ENCODE data around the gene ZNF350. TPM values are rescaled to one million over a fixed set of nuclear protein-coding genes. Genes with fewer than 3 reads are reported as not detected.

ZNF350 gene
- total RNA-seq, 1 experiment from 2014 or later: 2.3 TPM

DNA sequence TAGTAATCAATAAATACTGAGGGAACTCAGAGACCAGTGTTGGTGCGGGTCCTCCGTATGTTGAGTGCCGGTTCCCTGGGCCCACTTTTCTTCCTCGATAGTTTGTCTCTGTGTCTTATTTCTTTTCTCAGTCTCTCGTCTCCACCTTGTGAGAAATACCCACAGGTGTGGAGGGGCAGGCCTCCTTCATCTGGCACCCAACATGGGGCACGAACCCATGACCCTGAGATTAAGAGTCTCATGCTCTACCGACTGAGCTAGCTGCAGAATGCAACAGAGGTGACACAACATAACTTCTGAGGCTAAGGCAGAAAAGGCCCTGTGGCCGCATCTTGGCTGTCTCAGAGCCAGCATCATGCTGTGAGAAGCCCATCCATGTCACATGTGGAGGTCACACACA, 64.7 kb downstream of the ZNF350 start:
- TF ChIP-seq ATF3 (IDR thresholded peaks at IDR 0.05) (no peak), MAX (IDR thresholded peaks at IDR 0.05) (no peak), TCF7L2 (IDR thresholded peaks at IDR 0.05; ENCODE audit: borderline replicate concordance, extremely low read depth, insufficient read depth, insufficient read length) (no peak), JUND (IDR thresholded peaks at IDR 0.05) (no peak), POLR2A (IDR thresholded peaks at IDR 0.05; ENCODE audit: borderline replicate concordance, extremely low read depth, insufficient read depth, insufficient read length) (no peak), CBX3 (IDR thresholded peaks at IDR 0.05; ENCODE audit: low read depth) (no peak), CTCF (IDR thresholded peaks at IDR 0.05 in 2 of 3, conservative IDR thresholded peaks at IDR 0.05 in 1 of 3; ENCODE audit: borderline replicate concordance in 1 of 3, insufficient read depth in 1 of 3, low read depth in 2 of 3, low read length in 2 of 3) (no peak), YY1 (IDR thresholded peaks at IDR 0.05; ENCODE audit: extremely low read depth, insufficient replicate concordance, low read depth, low read length) (no peak), ZNF274 (IDR thresholded peaks at IDR 0.05; ENCODE audit: low read depth, low read length) (no peak), FOSL1 (IDR thresholded peaks at IDR 0.05; ENCODE audit: low read depth) (no peak), ELF1 (IDR thresholded peaks at IDR 0.05; ENCODE audit: borderline replicate concordance, low read depth) (no peak), POLR2AphosphoS5 (IDR thresholded peaks at IDR 0.05; ENCODE audit: low read depth, low read length) (no peak), EZH2 (IDR thresholded peaks at IDR 0.05) (no peak), CEBPB (IDR thresholded peaks at IDR 0.05; ENCODE audit: low read depth) (no peak), SRF (IDR thresholded peaks at IDR 0.05; ENCODE audit: low read depth) (no peak), ZBTB33 (IDR thresholded peaks at IDR 0.05; ENCODE audit: extremely low read depth, insufficient replicate concordance, low read length) (no peak)
- TF ChIP-seq, protein P1, sequence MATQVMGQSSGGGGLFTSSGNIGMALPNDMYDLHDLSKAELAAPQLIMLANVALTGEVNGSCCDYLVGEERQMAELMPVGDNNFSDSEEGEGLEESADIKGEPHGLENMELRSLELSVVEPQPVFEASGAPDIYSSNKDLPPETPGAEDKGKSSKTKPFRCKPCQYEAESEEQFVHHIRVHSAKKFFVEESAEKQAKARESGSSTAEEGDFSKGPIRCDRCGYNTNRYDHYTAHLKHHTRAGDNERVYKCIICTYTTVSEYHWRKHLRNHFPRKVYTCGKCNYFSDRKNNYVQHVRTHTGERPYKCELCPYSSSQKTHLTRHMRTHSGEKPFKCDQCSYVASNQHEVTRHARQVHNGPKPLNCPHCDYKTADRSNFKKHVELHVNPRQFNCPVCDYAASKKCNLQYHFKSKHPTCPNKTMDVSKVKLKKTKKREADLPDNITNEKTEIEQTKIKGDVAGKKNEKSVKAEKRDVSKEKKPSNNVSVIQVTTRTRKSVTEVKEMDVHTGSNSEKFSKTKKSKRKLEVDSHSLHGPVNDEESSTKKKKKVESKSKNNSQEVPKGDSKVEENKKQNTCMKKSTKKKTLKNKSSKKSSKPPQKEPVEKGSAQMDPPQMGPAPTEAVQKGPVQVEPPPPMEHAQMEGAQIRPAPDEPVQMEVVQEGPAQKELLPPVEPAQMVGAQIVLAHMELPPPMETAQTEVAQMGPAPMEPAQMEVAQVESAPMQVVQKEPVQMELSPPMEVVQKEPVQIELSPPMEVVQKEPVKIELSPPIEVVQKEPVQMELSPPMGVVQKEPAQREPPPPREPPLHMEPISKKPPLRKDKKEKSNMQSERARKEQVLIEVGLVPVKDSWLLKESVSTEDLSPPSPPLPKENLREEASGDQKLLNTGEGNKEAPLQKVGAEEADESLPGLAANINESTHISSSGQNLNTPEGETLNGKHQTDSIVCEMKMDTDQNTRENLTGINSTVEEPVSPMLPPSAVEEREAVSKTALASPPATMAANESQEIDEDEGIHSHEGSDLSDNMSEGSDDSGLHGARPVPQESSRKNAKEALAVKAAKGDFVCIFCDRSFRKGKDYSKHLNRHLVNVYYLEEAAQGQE (IDR thresholded peaks at IDR 0.05; ENCODE audit: low read depth): no peak
- H3K9ac ChIP-seq (ENCODE audit: low read length): no peak overlapping the region
- H4K20me1 ChIP-seq (ENCODE audit: insufficient read depth): no peaks in the 10 kb centered on the region
- H3K4me3 ChIP-seq (replicated peaks in 1 of 2; ENCODE audit: low read depth in 1 of 2, low read length in 2 of 2): no peak overlapping the region
- H2AFZ ChIP-seq (ENCODE audit: low read depth, low read length, poor library complexity, severe bottlenecking): no peak overlapping the region
- DNase-seq (ENCODE audit: low read depth, low spot score) (no peak), ATAC-seq (no peak)
- no peak overlapping the region for H3K4me2 ChIP-seq (ENCODE audit: low read length)
- H3K4me1 ChIP-seq (ENCODE audit: control insufficient read depth in 1 of 2, insufficient read depth in 2 of 2, low read length in 2 of 2): peaks cover 0 to 7% of the 10 kb centered on the region in 2 experiments; a peak in 1 of 4 replicates
- H3K9me2 ChIP-seq (ENCODE audit: insufficient read depth): no peaks in the 10 kb centered on the region
- no peak overlapping the region for H3K27ac ChIP-seq (ENCODE audit: low read depth, low read length)
- ChIA-PET RAD21 (ENCODE audit: low non-redundant PET in 1 of 2, low total read pairs in 2 of 2, uncharacterized antibody in 2 of 2, unreplicated experiment in 2 of 2) (no interaction called here), POLR2A (no interaction called here), CTCF (no interaction called here)
- no peaks in the 10 kb centered on the region for H3K27me3 ChIP-seq (ENCODE audit: insufficient read depth, low read length)
- intact Hi-C loops (cut with micrococcal nuclease): no loop called here
- no TSS peak for BruUV-seq (replicated peaks)
- no peaks in the 10 kb centered on the region for H3K36me3 ChIP-seq (ENCODE audit: control insufficient read depth in 1 of 2, insufficient read depth in 2 of 2, low read length in 2 of 2)
- no peaks in the 10 kb centered on the region for H3K79me2 ChIP-seq (ENCODE audit: insufficient read depth, low read length)
- H3K9me3 ChIP-seq (ENCODE audit: control insufficient read depth in 1 of 2, insufficient read depth in 1 of 2, low read depth in 1 of 2, low read length in 2 of 2): peaks cover 26 to 36% of the 10 kb centered on the region in 2 experiments; a peak in 3 of 4 replicates

Data from HCT116 (cell line).